Fibroblast of lung (primary cell): Measurements from ENCODE around the gene FNDC4. TPM values are rescaled to one million over a fixed set of nuclear protein-coding genes. Genes with fewer than 3 reads are reported as not detected.

ENCODE experiments used
- DNase-seq, 2 donors: peaks; one replicate each; pipeline versions ENCODE4 v3.0.0 to v3.0.0-alpha.2; 2010; ENCODE audit warnings: low read depth in 2 of 2
- H2AFZ ChIP-seq: 2 replicates; pipeline ENCODE4 v1.5.1; 2012; ENCODE audit warnings: low read length, control low read depth, inconsistent platforms
- H3K27ac ChIP-seq: 2 replicates; pipeline ENCODE4 v1.5.1; 2011; ENCODE audit warnings: low read length, control low read depth; ENCODE audit not compliant: insufficient read depth
- H3K27me3 ChIP-seq: 2 replicates; pipeline ENCODE4 v1.5.1; 2011; ENCODE audit warnings: mild to moderate bottlenecking, low read length; ENCODE audit not compliant: control insufficient read depth, insufficient read depth
- H3K36me3 ChIP-seq: 2 replicates; pipeline ENCODE4 v1.5.1; 2011; ENCODE audit warnings: low read length; ENCODE audit not compliant: control insufficient read depth, insufficient read depth
- H3K4me1 ChIP-seq: 2 replicates; pipeline ENCODE4 v1.5.1; 2011; ENCODE audit warnings: low read length; ENCODE audit not compliant: control insufficient read depth, insufficient read depth; ENCODE audit errors: extremely low read depth
- H3K4me2 ChIP-seq: 2 replicates; pipeline ENCODE4 v1.5.1; 2011; ENCODE audit warnings: low read length, control low read depth; ENCODE audit not compliant: insufficient read depth; ENCODE audit errors: extremely low read depth
- H3K4me3 ChIP-seq, 4 experiments: fragments of 200-600 bp in 1 of 4; sonication (generic) in 1 of 4; replicated peaks in 1 of 4; 2 replicates each; pipeline ENCODE4 v1.5.1; 2011 to 2016; ENCODE audit warnings: low read length in 4 of 4, low read depth in 3 of 4, mild to moderate bottlenecking in 3 of 4, control low read depth in 2 of 4, inconsistent platforms in 1 of 4, mixed read lengths in 1 of 4; ENCODE audit not compliant: insufficient read depth in 1 of 4; ENCODE audit errors: control extremely low read depth in 1 of 4
- H3K79me2 ChIP-seq: 2 replicates; pipeline ENCODE4 v1.5.1; 2012; ENCODE audit warnings: mild to moderate bottlenecking, low read length, inconsistent platforms; ENCODE audit not compliant: control insufficient read depth, insufficient read depth
- H3K9ac ChIP-seq: 2 replicates; pipeline ENCODE4 v1.5.1; 2011; ENCODE audit warnings: mild to moderate bottlenecking, low read length, control low read depth; ENCODE audit not compliant: insufficient read depth
- H3K9me3 ChIP-seq: 2 replicates; pipeline ENCODE4 v1.5.1; 2012; ENCODE audit warnings: low read depth, low read length; ENCODE audit not compliant: control insufficient read depth, insufficient read depth
- H4K20me1 ChIP-seq: 2 replicates; pipeline ENCODE4 v1.5.1; 2011; ENCODE audit warnings: low read length; ENCODE audit not compliant: control insufficient read depth, insufficient read depth; ENCODE audit errors: extremely low read depth
- EZH2 ChIP-seq: IDR thresholded peaks from 2 replicates; pipeline ENCODE4 v1.5.1; 2012; ENCODE audit warnings: low read length, control low read depth, mild to moderate bottlenecking; ENCODE audit errors: missing control alignments
- polyA plus RNA-seq, 2 donors: library from polyadenylated mRNA; depleted of rRNA in 1 of 2; stranded (reverse) in 1 of 2; unstranded in 1 of 2; fragments of >200 nt; gene quantifications; 2 replicates each; pipeline ENCODE4 v1.2.1, GENCODE V29; 2011 to 2012; ENCODE audit warnings: missing spikeins in 1 of 2
- total RNA-seq: library from RNA; depleted of rRNA; stranded (reverse); fragments of >200 nt; gene quantifications from 2 replicates; pipeline ENCODE4 v1.2.1, GENCODE V29; 2014
- TF ChIP-seq, protein P1 (sequence below), 2 donors: IDR thresholded peaks in 1 of 2; conservative IDR thresholded peaks in 1 of 2; 1 replicate in 1 of 2; 2 replicates in 1 of 2; pipeline ENCODE4 v1.5.1; 2011 to 2012; ENCODE audit warnings: low read length in 2 of 2, control low read depth in 1 of 2, inconsistent platforms in 1 of 2, low read depth in 1 of 2, mild to moderate bottlenecking in 1 of 2

The FNDC4 gene
- total and polyA plus RNA-seq, 2 donors (not counting 1 experiment from before 2014, with no cell fraction given): 9.6 to 18.3 TPM

- Histone ChIP-seq H3K27me3 (no peaks in the 10 kb centered on the region), H3K36me3 (peaks cover 4% of the 10 kb centered on the region), H4K20me1 (no peaks in the 10 kb centered on the region), H3K9me3 (no peaks in the 10 kb centered on the region), H3K9ac (no peak overlapping the region), H2AFZ (no peak overlapping the region), H3K4me3 (no peak overlapping the region), H3K79me2 (no peaks in the 10 kb centered on the region), H3K4me1 (no peaks in the 10 kb centered on the region), H3K4me2 (no peak overlapping the region), H3K27ac (no peak overlapping the region)
- no peak for DNase-seq
- TF ChIP-seq, protein P1, sequence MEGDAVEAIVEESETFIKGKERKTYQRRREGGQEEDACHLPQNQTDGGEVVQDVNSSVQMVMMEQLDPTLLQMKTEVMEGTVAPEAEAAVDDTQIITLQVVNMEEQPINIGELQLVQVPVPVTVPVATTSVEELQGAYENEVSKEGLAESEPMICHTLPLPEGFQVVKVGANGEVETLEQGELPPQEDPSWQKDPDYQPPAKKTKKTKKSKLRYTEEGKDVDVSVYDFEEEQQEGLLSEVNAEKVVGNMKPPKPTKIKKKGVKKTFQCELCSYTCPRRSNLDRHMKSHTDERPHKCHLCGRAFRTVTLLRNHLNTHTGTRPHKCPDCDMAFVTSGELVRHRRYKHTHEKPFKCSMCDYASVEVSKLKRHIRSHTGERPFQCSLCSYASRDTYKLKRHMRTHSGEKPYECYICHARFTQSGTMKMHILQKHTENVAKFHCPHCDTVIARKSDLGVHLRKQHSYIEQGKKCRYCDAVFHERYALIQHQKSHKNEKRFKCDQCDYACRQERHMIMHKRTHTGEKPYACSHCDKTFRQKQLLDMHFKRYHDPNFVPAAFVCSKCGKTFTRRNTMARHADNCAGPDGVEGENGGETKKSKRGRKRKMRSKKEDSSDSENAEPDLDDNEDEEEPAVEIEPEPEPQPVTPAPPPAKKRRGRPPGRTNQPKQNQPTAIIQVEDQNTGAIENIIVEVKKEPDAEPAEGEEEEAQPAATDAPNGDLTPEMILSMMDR (conservative IDR thresholded peaks at IDR 0.05 in 1 of 2, IDR thresholded peaks at IDR 0.05 in 1 of 2; ENCODE audit: low read depth in 1 of 2, low read length in 2 of 2): no peak
- no peak for TF ChIP-seq EZH2
Measured at GRCh38 chr2:27461118-27461517, 33.9 kb downstream of the FNDC4 start.

DNA sequence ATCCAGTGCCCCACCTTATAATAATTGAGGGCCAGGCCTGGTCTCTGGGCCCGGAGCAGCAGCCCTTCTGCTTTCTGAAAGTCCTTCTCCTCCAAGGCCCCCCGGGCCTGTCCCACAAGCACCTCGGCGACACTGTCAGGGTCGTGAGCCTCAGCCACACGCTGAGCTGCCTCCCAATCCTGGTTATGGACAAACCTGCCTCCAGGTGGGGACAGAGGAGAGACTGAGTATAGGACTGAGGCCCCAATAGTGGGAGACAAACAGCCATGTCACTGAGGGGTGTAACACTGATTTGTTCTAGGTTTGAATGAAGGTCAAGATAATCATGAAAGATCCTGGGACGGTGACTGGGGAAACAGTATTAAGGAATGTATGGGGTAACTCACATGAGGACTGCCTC, 41.0 kb downstream of the FNDC4 start:
- Histone ChIP-seq H3K27me3 (no peaks in the 10 kb centered on the region), H3K4me2 (no peak overlapping the region), H2AFZ (no peak overlapping the region), H3K4me3 (no peak overlapping the region), H3K9ac (no peak overlapping the region), H3K9me3 (no peaks in the 10 kb centered on the region), H3K79me2 (no peaks in the 10 kb centered on the region), H3K4me1 (no peaks in the 10 kb centered on the region), H4K20me1 (no peaks in the 10 kb centered on the region), H3K27ac (no peak overlapping the region), H3K36me3 (peaks cover 11% of the 10 kb centered on the region)
- TF ChIP-seq EZH2: no peak
- TF ChIP-seq, protein P1 (conservative IDR thresholded peaks at IDR 0.05 in 1 of 2, IDR thresholded peaks at IDR 0.05 in 1 of 2; ENCODE audit: low read depth in 1 of 2, low read length in 2 of 2): no peak
- DNase-seq: no peak

DNA sequence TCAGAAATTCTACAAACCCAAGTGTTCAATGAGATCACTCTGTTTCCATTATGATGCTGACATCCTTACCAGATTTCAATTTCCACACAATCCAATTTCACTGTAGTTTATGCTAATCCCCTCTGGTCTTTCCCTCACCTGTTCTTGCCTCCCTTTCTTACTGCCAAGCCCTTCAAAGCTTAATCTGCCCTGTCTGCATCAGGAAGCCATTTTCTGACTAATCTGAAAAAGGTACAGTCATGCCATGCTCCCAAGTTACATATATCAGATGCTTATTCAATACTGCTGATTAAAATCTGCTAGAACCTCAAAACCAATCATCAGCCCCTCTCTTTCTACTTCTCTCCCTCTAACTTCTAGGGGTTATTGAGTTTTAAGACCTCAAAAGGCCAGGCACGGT, 43.9 kb downstream of the FNDC4 start:
- DNase-seq: no peak

More for the DNA sequence above, 43.9 kb downstream of the FNDC4 start:
- Histone ChIP-seq H2AFZ (no peak overlapping the region), H3K4me2 (no peak overlapping the region), H4K20me1 (no peaks in the 10 kb centered on the region), H3K9me3 (no peaks in the 10 kb centered on the region), H3K4me1 (no peaks in the 10 kb centered on the region), H3K36me3 (peaks cover 12% of the 10 kb centered on the region), H3K27me3 (no peaks in the 10 kb centered on the region), H3K4me3 (no peak overlapping the region), H3K9ac (no peak overlapping the region), H3K79me2 (no peaks in the 10 kb centered on the region), H3K27ac (no peak overlapping the region)
- no peak for TF ChIP-seq EZH2
- TF ChIP-seq, protein P1 (conservative IDR thresholded peaks at IDR 0.05 in 1 of 2, IDR thresholded peaks at IDR 0.05 in 1 of 2; ENCODE audit: low read depth in 1 of 2, low read length in 2 of 2): no peak
